Astrocyte (in vitro differentiated cells and primary cell): ENCODE measurements around the gene CCDC28B. TPM values are rescaled to one million over a fixed set of nuclear protein-coding genes. Genes with fewer than 3 reads are reported as not detected.

Experiments used
- DNase-seq: peaks from one replicate; pipeline ENCODE4 v3.0.0-alpha.2; 2010; ENCODE audit warnings: low read depth
- FAIRE-seq: peaks from 2 replicates; lab custom pipeline; 2011; peaks lifted over from hg19 to GRCh38; lab: Jason Lieb, UNC
- H2AFZ ChIP-seq: 2 replicates; pipeline ENCODE4 v1.6.0; 2012; ENCODE audit warnings: low read depth, low read length, inconsistent platforms
- H3K27ac ChIP-seq: 2 replicates; pipeline ENCODE4 v1.5.1; 2011; ENCODE audit warnings: low read depth, low read length, inconsistent platforms
- H3K27me3 ChIP-seq: 2 replicates; pipeline ENCODE4 v1.6.0; 2011; ENCODE audit warnings: low read length, inconsistent platforms; ENCODE audit not compliant: insufficient read depth
- H3K36me3 ChIP-seq: 2 replicates; pipeline ENCODE4 v1.5.1; 2011; ENCODE audit warnings: low read length, inconsistent platforms; ENCODE audit not compliant: insufficient read depth
- H3K4me1 ChIP-seq: 2 replicates; pipeline ENCODE4 v1.5.1; 2011; ENCODE audit warnings: low read length, inconsistent platforms; ENCODE audit not compliant: insufficient read depth
- H3K4me2 ChIP-seq: 2 replicates; pipeline ENCODE4 v1.6.0; 2012; ENCODE audit warnings: low read length, inconsistent platforms
- H3K4me3 ChIP-seq: 2 replicates; pipeline ENCODE4 v1.5.1; 2011; ENCODE audit warnings: low read depth, mild to moderate bottlenecking, low read length, inconsistent platforms; ENCODE audit not compliant: insufficient read depth
- H3K79me2 ChIP-seq: 2 replicates; pipeline ENCODE4 v1.6.0; 2012; ENCODE audit warnings: mild to moderate bottlenecking, low read length, inconsistent platforms; ENCODE audit not compliant: insufficient read depth
- H3K9ac ChIP-seq: 2 replicates; pipeline ENCODE4 v1.6.0; 2012; ENCODE audit warnings: mild to moderate bottlenecking, low read length, inconsistent platforms
- H3K9me3 ChIP-seq: 2 replicates; pipeline ENCODE4 v1.5.1; 2012; ENCODE audit warnings: low read depth, mild to moderate bottlenecking, low read length, inconsistent platforms; ENCODE audit not compliant: insufficient read depth
- H4K20me1 ChIP-seq: 2 replicates; pipeline ENCODE4 v1.6.0; 2012; ENCODE audit warnings: low read length, inconsistent platforms; ENCODE audit not compliant: insufficient read depth
- H3K27ac Mint-ChIP-seq: one replicate; pipeline ENCODE4 v1.8.0; 2021; ENCODE audit warnings: mild to moderate bottlenecking, mixed read lengths; ENCODE audit not compliant: unreplicated experiment
- H3K27me3 Mint-ChIP-seq: one replicate; pipeline ENCODE4 v1.8.0; 2021; ENCODE audit warnings: low read depth, mixed read lengths; ENCODE audit not compliant: unreplicated experiment
- H3K36me3 Mint-ChIP-seq: one replicate; pipeline ENCODE4 v1.8.0; 2021; ENCODE audit warnings: low read depth, mixed read lengths; ENCODE audit not compliant: unreplicated experiment
- H3K4me1 Mint-ChIP-seq: one replicate; pipeline ENCODE4 v1.8.0; 2021; ENCODE audit warnings: low read depth, mixed read lengths; ENCODE audit not compliant: unreplicated experiment
- H3K4me3 Mint-ChIP-seq: one replicate; pipeline ENCODE4 v1.8.0; 2021; ENCODE audit warnings: mild to moderate bottlenecking, moderate library complexity, mixed read lengths; ENCODE audit not compliant: unreplicated experiment
- H3K9me3 Mint-ChIP-seq: one replicate; pipeline ENCODE4 v1.8.0; 2021; ENCODE audit warnings: mild to moderate bottlenecking, mixed read lengths; ENCODE audit not compliant: unreplicated experiment
- CTCF ChIP-seq: IDR thresholded peaks from 2 replicates; pipeline ENCODE4 v1.5.1; 2011; ENCODE audit warnings: low read depth, mild to moderate bottlenecking, inconsistent platforms, low read length, moderate library complexity; ENCODE audit not compliant: insufficient read depth
- EZH2 ChIP-seq: IDR thresholded peaks from 2 replicates; pipeline ENCODE4 v1.6.1; 2012; ENCODE audit warnings: mild to moderate bottlenecking, low read length, inconsistent platforms; ENCODE audit not compliant: insufficient read depth
- total RNA-seq: library from RNA; stranded (reverse); gene quantifications from 2 replicates; pipeline ENCODE4 v1.2.1, GENCODE V29; 2021

Gene CCDC28B
- total RNA-seq, 1 donor from 2014 or later: 16.0 TPM

- Mint-ChIP-seq H3K27me3 (no peaks in the 10 kb centered on the region), H3K4me3 (no peak overlapping the region), H3K36me3 (peaks cover 14% of the 10 kb centered on the region), H3K27ac (peak overlapping the region; percentile 26), H3K9me3 (no peaks in the 10 kb centered on the region), H3K4me1 (peaks cover 12% of the 10 kb centered on the region)
- FAIRE-seq: no peak
- peaks cover 5% of the 10 kb centered on the region for H4K20me1 ChIP-seq
- H3K4me1 ChIP-seq: peaks cover 19% of the 10 kb centered on the region
- DNase-seq: no peak
- H3K9ac ChIP-seq: no peak overlapping the region
- H3K27me3 ChIP-seq: no peaks in the 10 kb centered on the region
- H3K36me3 ChIP-seq: peaks cover 16% of the 10 kb centered on the region
- no peak for TF ChIP-seq EZH2
- TF ChIP-seq CTCF: no peak
- no peak overlapping the region for H3K4me2 ChIP-seq
- H3K4me3 ChIP-seq: no peak overlapping the region
- no peak overlapping the region for H2AFZ ChIP-seq
- H3K79me2 ChIP-seq: peaks cover 43% of the 10 kb centered on the region
- no peaks in the 10 kb centered on the region for H3K9me3 ChIP-seq
- H3K27ac ChIP-seq: no peak overlapping the region
Observed at GRCh38 chr1:32219022-32219421, 18.6 kb downstream of the CCDC28B start.

- no peak overlapping the region for H3K27ac ChIP-seq
- H3K4me1 Mint-ChIP-seq: peaks cover 14% of the 10 kb centered on the region
- H3K27ac Mint-ChIP-seq: peak overlapping the region; percentile 88
- H3K4me1 ChIP-seq: peaks cover 19% of the 10 kb centered on the region
- H3K27me3 Mint-ChIP-seq: no peaks in the 10 kb centered on the region
- H3K4me2 ChIP-seq: peak overlapping the region; percentile 97
- no peaks in the 10 kb centered on the region for H3K9me3 Mint-ChIP-seq
- H3K36me3 Mint-ChIP-seq: peaks cover 20% of the 10 kb centered on the region
- no peaks in the 10 kb centered on the region for H3K27me3 ChIP-seq
- H2AFZ ChIP-seq: no peak overlapping the region
- no peak for FAIRE-seq
- H3K9me3 ChIP-seq: no peaks in the 10 kb centered on the region
- peak overlapping the region; percentile 98 for H3K4me3 ChIP-seq
- peak overlapping the region; percentile 98 for H3K4me3 Mint-ChIP-seq
- H4K20me1 ChIP-seq: peaks cover 8% of the 10 kb centered on the region
- H3K79me2 ChIP-seq: peaks cover 52% of the 10 kb centered on the region
- no peak for DNase-seq
- TF ChIP-seq CTCF (no peak), EZH2 (no peak)
- peak overlapping the region; percentile 100 for H3K9ac ChIP-seq
- peaks cover 21% of the 10 kb centered on the region for H3K36me3 ChIP-seq
Observed at GRCh38 chr1:32220746-32221580, 20.6 kb downstream of the CCDC28B start.

- peaks cover 19% of the 10 kb centered on the region for H3K4me1 ChIP-seq
- DNase-seq (no peak), FAIRE-seq (no peak)
- H3K4me2 ChIP-seq: peak overlapping the region; percentile 97
- peaks cover 56% of the 10 kb centered on the region for H3K79me2 ChIP-seq
- no peaks in the 10 kb centered on the region for H3K9me3 ChIP-seq
- Mint-ChIP-seq H3K27ac (peak overlapping the region; percentile 88), H3K27me3 (no peaks in the 10 kb centered on the region), H3K36me3 (peaks cover 21% of the 10 kb centered on the region), H3K4me3 (peak overlapping the region; percentile 98), H3K4me1 (peaks cover 12% of the 10 kb centered on the region), H3K9me3 (no peaks in the 10 kb centered on the region)
- H3K4me3 ChIP-seq: peak overlapping the region; percentile 98
- H4K20me1 ChIP-seq: peaks cover 8% of the 10 kb centered on the region
- peak overlapping the region; percentile 79 for H2AFZ ChIP-seq
- TF ChIP-seq EZH2: no peak
- TF ChIP-seq CTCF: no peak
- peaks cover 24% of the 10 kb centered on the region for H3K36me3 ChIP-seq
- peak overlapping the region; percentile 100 for H3K9ac ChIP-seq
- H3K27ac ChIP-seq: peak overlapping the region; percentile 97
- no peaks in the 10 kb centered on the region for H3K27me3 ChIP-seq
Observed at GRCh38 chr1:32221581-32221979, 21.2 kb downstream of the CCDC28B start.
